Activated naive CD8-positive, alpha-beta T cell treated with anti-CD3 and anti-CD28 coated beads, Interleukin-2, amount 50 U/mL, for 24 hours (primary cell): ENCODE results near the gene UPF1.
"Not testable (repeated sequence)": the region's sequence is repeated elsewhere in the genome, so short reads cannot be mapped to it uniquely, and the experiment has no call there.

ENCODE experiments used
- ATAC-seq: fragments of 150-1000 bp; cut with Tn5 transposase; one replicate; pipeline ENCODE4 v1.10.0; 2021
- DNase-seq: peaks from one replicate; pipeline ENCODE4 v3.0.0; 2021
- H3K27ac Mint-ChIP-seq: one replicate; pipeline ENCODE4 v1.8.0; 2021; ENCODE audit warnings: mild to moderate bottlenecking, mixed read lengths
- H3K27me3 Mint-ChIP-seq: one replicate; pipeline ENCODE4 v1.8.0; 2021; ENCODE audit warnings: mixed read lengths
- H3K36me3 Mint-ChIP-seq: one replicate; pipeline ENCODE4 v1.8.0; 2021; ENCODE audit warnings: low read depth, mixed read lengths
- H3K4me1 Mint-ChIP-seq: one replicate; pipeline ENCODE4 v1.8.0; 2021; ENCODE audit warnings: mixed read lengths
- H3K4me3 Mint-ChIP-seq: one replicate; pipeline ENCODE4 v1.8.0; 2021; ENCODE audit warnings: mild to moderate bottlenecking, moderate library complexity, mixed read lengths
- H3K9me3 Mint-ChIP-seq: one replicate; pipeline ENCODE4 v1.8.0; 2021; ENCODE audit warnings: mixed read lengths

Gene UPF1

DNA sequence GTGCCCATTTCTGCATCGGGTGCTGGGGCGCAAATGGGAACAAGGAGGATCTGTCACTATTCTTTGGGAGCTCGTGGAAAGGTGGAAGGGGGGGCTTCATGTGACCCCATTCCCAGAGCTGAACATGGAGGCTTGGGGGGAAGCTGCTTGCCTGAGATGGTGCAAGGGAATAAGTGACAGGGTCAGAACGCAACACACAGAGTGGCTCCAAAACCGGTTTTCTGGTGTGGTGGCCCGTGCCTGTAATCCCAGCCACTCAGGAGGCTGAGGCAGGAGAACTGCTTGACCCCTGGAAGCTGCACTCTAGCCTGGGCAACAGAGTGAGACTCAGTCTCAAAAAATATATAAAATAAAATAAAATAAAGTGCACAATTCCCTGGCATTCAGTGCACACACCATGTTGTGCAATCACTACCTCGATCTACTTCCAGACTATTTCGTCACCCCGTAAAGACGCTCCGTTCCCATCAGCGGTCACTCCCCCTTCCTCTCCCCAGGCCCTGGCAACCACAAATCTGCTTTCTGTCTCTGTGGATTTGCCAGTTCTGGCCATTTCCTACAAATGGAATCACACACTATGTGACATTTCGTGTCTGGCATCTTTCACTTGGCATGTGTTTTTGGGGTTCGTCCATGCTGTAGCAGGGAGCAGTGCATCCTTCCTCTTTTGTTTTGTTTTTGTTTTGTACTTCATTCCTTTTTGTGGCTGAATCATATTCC lies 22.4 kb upstream of the UPF1 start:
- no peak for DNase-seq
- ATAC-seq = no peak
- no peak overlapping the region for H3K27ac Mint-ChIP-seq
- H3K36me3 Mint-ChIP-seq = no peaks in the 10 kb centered on the region
- no peaks in the 10 kb centered on the region for H3K9me3 Mint-ChIP-seq
- H3K4me3 Mint-ChIP-seq = no peak overlapping the region
- peaks cover 13% of the 10 kb centered on the region for H3K27me3 Mint-ChIP-seq
- H3K4me1 Mint-ChIP-seq = no peaks in the 10 kb centered on the region

DNA sequence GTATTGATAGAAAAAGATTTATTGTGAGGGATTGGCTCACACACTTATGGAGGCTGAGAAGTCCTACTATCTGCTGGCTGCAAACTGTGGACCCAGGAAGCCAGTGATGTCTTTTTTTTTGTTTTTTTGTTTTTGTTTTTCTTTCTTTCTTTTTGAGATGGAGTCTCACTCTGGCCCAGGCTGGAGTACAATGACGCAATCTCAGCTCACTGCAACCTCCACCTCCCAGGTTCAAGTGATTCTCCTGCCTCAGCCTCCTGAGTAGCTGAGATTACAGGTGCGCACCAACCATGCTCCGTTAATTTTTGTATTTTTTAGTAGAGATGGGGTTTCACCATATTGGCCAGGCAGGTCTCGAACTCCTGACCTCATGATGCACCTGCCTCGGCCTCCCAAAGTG lies 20.1 kb upstream of the UPF1 start:
- H3K27me3 Mint-ChIP-seq = peaks cover 13% of the 10 kb centered on the region
- H3K4me3 Mint-ChIP-seq, DNase-seq, H3K4me1 Mint-ChIP-seq, H3K9me3 Mint-ChIP-seq, ATAC-seq, H3K27ac Mint-ChIP-seq, H3K36me3 Mint-ChIP-seq: not testable (repeated sequence)

DNA sequence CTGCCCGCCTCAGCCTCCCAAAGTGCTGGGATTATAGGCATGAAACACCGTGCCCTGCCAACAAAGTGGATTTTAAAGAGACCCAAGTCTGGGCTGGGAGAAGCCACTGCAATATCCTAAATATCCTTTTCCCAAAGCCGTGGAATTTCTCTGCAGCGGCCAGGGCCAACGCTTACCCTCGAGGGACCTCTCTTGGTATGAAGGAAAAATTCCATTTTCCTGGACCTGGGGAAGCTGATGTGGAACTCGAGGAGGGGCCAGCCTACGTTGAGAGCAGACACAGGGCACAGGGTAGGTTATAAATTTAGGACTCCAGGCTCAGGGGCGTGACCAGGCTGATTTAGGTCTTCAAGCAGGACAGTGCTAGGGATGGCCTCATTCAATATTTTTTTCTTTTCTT lies 17.7 kb upstream of the UPF1 start:
- Mint-ChIP-seq H3K27ac (no peak overlapping the region), H3K4me1 (no peaks in the 10 kb centered on the region), H3K27me3 (peaks cover 9% of the 10 kb centered on the region), H3K4me3 (no peak overlapping the region), H3K9me3 (no peaks in the 10 kb centered on the region), H3K36me3 (no peaks in the 10 kb centered on the region)
- ATAC-seq (no peak), DNase-seq (no peak)

DNA sequence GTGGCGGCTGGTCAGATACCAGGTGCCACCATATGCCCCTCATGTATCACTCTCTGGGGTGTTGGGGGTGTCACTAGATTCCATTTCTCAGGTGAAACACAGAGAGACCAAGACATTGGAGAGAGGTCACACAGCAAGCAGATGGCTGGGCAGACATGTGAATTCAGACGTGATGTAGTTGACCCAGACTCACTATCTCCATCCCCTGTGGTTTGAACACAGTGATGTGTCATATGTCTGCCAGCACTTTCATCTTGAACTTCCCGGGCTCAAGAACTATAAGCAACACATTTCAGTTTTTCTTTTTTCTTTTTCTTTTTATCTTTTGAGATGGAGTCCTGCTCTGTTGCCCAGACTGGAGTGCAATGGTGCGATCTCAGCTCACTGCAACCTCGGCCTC lies 16.1 kb upstream of the UPF1 start:
- Mint-ChIP-seq H3K27me3 (peaks cover 2% of the 10 kb centered on the region), H3K9me3 (no peaks in the 10 kb centered on the region), H3K4me3 (no peak overlapping the region), H3K27ac (no peak overlapping the region), H3K36me3 (no peaks in the 10 kb centered on the region), H3K4me1 (no peaks in the 10 kb centered on the region)
- ATAC-seq (no peak), DNase-seq (no peak)

DNA sequence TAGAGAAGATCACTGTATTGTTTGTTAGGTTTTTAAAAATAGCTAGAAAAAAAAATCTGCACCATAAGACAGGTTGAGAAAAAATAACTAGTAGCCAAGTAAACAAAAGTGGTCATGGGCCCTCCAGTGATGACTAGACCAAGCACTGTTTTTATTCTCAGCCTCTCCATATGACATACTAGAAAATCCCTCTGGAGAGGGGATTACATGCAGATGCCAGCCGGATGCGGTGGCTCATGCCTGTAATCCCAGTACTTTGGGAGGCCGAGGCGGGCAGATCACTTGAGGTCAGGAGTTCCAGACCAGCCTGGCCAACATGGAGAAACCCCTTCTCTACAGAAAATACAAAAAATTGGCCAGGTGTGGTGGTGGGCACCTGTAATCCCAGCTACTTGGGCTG lies 15.1 kb upstream of the UPF1 start:
- not testable (repeated sequence) for H3K4me1 Mint-ChIP-seq, DNase-seq, ATAC-seq, H3K27ac Mint-ChIP-seq, H3K9me3 Mint-ChIP-seq, H3K4me3 Mint-ChIP-seq, H3K36me3 Mint-ChIP-seq, H3K27me3 Mint-ChIP-seq

DNA sequence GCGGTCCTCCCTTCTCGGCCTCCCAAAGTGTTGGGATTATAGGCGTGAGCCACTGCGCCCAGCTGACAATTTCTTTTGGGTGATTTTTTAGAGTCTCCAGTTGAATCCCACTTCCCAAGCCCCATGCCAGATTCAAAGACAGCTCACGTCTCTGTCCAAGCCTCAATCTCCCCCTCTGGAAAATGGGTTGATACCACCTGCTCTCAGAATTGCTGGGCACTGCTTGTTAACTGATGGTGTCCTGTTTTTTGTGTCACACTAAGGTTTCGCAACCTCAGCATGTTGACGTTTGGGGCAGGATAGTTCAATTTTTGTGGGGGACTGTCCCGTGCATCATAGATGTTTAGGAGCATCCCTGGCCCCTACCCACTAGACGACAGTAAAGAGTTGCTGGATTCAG lies 14.2 kb upstream of the UPF1 start:
- peaks cover 2% of the 10 kb centered on the region for H3K27me3 Mint-ChIP-seq

DNA sequence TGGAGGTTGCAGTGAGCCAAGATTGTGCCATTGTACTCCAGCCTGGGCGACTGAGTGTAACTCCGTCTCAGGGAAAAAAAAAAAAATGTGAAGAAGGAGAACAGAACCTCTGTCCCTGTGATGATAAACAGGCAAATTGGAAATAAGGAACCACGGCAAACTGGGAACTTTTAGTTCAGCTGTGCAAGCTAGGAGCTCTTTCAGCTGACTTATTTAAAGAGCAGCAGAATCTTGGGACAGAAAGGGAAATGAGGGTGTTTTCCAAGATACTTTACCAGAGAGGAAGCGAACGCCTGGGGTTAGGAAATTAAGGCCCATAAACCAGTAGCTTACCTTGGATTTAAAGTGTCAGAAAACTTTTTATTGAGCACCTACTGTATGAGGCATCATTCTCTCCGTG lies 3.0 kb upstream of the UPF1 start:
- H3K9me3 Mint-ChIP-seq = no peaks in the 10 kb centered on the region
- H3K27ac Mint-ChIP-seq = no peak overlapping the region
- ATAC-seq (no peak), DNase-seq (no peak)
- H3K27me3 Mint-ChIP-seq = peaks cover 5% of the 10 kb centered on the region
- peaks cover 9% of the 10 kb centered on the region for H3K36me3 Mint-ChIP-seq
- H3K4me1 Mint-ChIP-seq = peaks cover 6% of the 10 kb centered on the region
- H3K4me3 Mint-ChIP-seq = no peak overlapping the region

More for the DNA sequence above, 14.2 kb upstream of the UPF1 start:
- ATAC-seq = no peak
- no peak overlapping the region for H3K4me3 Mint-ChIP-seq
- no peaks in the 10 kb centered on the region for H3K4me1 Mint-ChIP-seq
- H3K36me3 Mint-ChIP-seq = no peaks in the 10 kb centered on the region
- H3K9me3 Mint-ChIP-seq = no peaks in the 10 kb centered on the region
- H3K27ac Mint-ChIP-seq = no peak overlapping the region
- DNase-seq = no peak

DNA sequence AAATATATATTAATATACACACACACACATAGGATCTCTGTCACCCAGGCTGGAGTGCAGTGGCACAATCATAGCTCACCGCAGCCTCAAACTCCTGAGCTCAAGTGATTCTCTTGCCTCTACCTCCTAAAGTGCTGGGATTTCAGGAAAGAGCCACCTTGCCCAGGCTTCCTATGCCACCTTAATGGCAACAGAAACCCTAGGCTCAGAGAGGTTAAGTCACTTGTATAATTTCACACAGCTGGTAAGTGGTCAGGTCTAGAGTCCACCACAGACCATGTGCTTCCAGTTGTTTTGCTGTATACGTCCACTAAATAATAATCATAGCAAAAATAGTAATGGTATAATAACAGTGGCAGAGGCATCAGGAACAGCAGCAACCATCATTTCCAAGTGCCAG lies 1.3 kb upstream of the UPF1 start:
- Mint-ChIP-seq H3K9me3 (no peaks in the 10 kb centered on the region), H3K4me3 (no peak overlapping the region), H3K27ac (no peak overlapping the region), H3K36me3 (peaks cover 23% of the 10 kb centered on the region), H3K27me3 (peaks cover 5% of the 10 kb centered on the region), H3K4me1 (peaks cover 22% of the 10 kb centered on the region)
- no peak for DNase-seq
- no peak for ATAC-seq

DNA sequence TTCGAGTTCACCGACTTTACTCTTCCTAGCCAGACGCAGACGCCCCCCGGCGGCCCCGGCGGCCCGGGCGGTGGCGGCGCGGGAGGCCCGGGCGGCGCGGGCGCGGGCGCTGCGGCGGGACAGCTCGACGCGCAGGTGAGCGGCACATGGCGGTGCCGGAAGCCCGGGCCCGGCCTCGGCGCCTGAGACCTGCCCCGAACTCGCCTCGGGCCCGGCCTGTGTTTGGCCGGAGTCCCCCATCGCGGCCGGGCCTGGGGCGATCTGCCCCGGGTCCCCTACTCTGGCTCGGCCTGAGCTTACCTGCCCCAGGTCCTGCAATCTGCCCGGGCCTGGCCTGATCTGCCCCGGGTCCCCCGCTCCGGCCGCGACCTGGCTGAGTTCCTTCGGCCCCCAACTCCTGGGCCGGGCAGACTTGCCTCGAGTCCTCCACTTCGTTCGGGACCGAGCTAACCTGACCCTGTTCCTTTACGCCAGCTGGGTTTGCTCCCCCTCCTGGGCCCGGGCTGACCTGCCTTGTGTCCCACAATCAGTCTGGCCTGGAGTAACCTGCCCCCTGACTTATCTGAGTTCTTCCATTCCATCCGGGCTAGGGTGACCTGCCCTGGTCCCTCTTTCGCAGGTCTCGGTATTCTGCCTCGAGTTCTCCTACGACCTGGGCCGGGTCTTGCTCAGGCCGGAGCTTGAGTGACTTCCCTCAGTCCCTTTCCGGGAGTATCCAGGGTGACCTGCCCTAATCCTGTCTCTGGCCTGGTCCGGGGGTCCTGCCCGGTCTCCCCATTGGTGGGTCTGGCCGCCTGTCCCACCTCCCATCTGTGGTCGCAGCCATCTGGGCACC lies 764 bp downstream of the UPF1 start:
- H3K4me3 Mint-ChIP-seq = peak overlapping the region; percentile 96
- H3K4me1 Mint-ChIP-seq = peaks cover 39% of the 10 kb centered on the region
- peaks cover 4% of the 10 kb centered on the region for H3K27me3 Mint-ChIP-seq
- DNase-seq = peak; percentile 36
- ATAC-seq = peak; percentile 38
- no peaks in the 10 kb centered on the region for H3K9me3 Mint-ChIP-seq
- H3K36me3 Mint-ChIP-seq = peaks cover 34% of the 10 kb centered on the region
- peak overlapping the region; percentile 95 for H3K27ac Mint-ChIP-seq

DNA sequence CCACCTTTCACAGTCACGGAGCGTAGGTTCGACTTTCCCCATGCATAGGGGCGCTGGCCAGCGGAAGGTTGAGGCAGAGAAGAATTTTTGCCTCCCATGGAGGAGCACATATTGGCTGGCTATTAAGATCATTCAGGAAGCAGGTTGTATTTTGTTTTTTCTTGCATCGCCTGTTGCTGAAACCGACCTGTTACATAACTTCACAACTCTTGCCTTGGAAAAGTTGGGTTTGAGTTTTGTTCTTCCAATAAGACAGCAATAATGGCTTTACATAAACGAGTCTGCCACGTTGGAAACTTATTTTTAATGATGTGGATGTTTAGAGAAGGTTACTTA lies 1.4 kb downstream of the UPF1 start:
- ATAC-seq = no peak
- peaks cover 40% of the 10 kb centered on the region for H3K36me3 Mint-ChIP-seq

DNA sequence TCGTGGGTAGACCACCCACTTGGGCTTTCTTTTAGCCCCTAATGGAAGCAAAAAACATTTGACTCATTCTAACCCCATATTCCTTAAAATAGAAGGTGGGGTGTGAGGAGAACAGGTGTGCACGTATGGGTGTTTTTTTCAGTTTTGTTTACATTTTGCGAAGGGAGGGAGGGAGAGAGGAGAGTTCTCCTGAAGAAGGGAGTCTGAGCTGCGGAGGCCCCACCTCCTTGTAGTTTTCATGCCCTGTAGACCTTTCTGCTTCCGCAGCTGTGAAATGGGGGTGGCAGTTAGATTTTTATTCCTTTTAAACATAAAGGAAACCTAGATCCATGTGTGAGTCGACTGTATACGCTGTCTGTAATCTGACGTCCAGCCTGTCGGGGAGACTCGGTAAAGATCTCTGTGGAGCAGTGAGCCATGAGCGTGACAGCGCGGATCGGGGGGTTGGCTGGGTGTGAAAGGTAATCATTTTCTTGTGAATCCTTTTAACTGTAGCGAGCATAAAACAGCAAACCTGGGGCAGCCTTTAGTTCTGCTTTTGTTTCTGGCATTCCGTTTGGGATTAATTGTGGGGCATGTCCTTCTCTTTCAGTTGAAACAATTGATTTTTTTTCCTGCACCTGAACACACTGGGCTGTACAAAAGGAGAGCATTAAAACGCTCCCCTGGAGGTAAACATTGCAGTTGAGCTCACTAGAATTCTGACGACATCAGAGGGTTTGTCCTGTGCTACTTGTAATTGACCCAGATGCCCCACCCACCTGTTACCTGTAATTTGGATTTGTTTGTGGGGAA lies 2.3 kb downstream of the UPF1 start:
- no peak for ATAC-seq
- Mint-ChIP-seq H3K27me3 (peaks cover 2% of the 10 kb centered on the region), H3K27ac (peak overlapping the region; percentile 95), H3K36me3 (peaks cover 46% of the 10 kb centered on the region), H3K4me1 (peaks cover 54% of the 10 kb centered on the region), H3K9me3 (no peaks in the 10 kb centered on the region), H3K4me3 (peak overlapping the region; percentile 96)
- DNase-seq = peak; percentile 12

More for the DNA sequence above, 1.4 kb downstream of the UPF1 start:
- H3K4me3 Mint-ChIP-seq = peak overlapping the region; percentile 96
- DNase-seq = no peak
- H3K27me3 Mint-ChIP-seq = peaks cover 2% of the 10 kb centered on the region
- peaks cover 45% of the 10 kb centered on the region for H3K4me1 Mint-ChIP-seq
- peak overlapping the region; percentile 95 for H3K27ac Mint-ChIP-seq
- H3K9me3 Mint-ChIP-seq = no peaks in the 10 kb centered on the region

DNA sequence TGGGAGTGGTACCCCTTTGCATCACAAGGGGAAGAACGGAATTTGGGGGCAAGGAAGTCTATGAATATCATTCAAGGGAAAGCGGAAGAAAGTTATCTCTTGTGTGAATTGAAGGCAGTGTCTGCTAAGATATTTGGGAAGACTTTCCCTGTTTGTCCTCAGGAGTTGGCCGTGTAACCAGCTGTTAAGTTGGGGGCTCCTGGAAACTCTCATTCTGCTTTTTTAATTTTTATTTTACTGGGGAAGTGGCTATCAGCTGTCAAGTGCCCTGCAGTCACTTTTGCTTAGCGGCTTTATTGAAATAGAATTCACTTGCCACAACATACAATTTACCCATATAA lies 2.9 kb downstream of the UPF1 start:
- Mint-ChIP-seq H3K9me3 (no peaks in the 10 kb centered on the region), H3K27me3 (peaks cover 2% of the 10 kb centered on the region), H3K27ac (no peak overlapping the region), H3K4me3 (peak overlapping the region; percentile 96), H3K36me3 (peaks cover 49% of the 10 kb centered on the region), H3K4me1 (peaks cover 60% of the 10 kb centered on the region)
- ATAC-seq (no peak), DNase-seq (no peak)

DNA sequence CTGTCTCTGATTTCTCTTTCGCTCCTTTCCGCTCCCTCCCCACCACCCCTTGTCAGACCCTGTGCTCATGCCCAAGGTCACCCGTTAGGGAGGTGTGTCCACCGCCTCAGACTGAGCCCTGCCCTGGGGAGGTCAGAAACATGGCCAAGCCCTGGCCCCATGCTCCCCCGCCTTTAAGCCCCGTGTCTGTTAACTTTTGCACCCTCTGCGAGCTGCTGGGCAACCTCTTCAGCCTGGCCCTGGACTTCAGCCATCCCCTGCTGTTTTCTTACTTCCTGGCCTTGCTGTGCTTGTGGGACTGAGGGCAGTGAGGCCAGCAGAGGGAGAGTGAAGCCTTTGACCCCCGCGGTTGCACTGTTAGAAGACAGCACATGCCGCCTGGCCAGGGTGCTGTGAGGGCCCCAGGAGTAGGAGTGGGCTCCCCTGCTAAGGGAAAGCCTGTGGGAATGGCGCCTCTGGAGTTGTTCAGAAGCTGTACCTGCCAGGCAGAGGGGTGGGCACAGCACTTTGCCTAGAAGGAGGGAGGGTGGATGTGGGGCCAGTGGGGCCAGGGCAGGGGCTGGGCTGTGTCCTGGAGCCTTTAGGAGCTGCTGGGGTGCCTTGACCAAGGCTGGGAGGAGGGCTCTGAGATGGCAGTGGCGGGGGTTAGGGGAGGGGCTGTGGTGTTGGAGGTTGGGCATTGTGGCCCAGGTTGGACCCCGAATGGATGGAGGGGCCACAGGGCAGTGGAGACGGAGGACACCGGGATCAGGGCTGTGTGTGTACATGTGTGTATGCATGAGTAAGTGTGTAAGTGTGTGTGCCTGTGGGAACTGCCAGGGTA lies 7.9 kb downstream of the UPF1 start:
- H3K27ac Mint-ChIP-seq = peak overlapping the region; percentile 19
- DNase-seq (no peak), ATAC-seq (no peak)
- no peak overlapping the region for H3K4me3 Mint-ChIP-seq
- peaks cover 45% of the 10 kb centered on the region for H3K36me3 Mint-ChIP-seq
- no peaks in the 10 kb centered on the region for H3K27me3 Mint-ChIP-seq
- H3K9me3 Mint-ChIP-seq = no peaks in the 10 kb centered on the region
- peaks cover 90% of the 10 kb centered on the region for H3K4me1 Mint-ChIP-seq
